Gastrocnemius medialis (tissue), 4 donors: ENCODE measurements around the gene SAMD4A.

ENCODE experiments used
- POLR2A ChIP-seq, 2 donors: fragments of 450-650 bp; IDR thresholded peaks; one replicate each; pipeline ENCODE4 v1.6.1; 2017; ENCODE audit warnings: antibody characterized with exemption in 2 of 2, mild to moderate bottlenecking in 2 of 2, moderate library complexity in 2 of 2
- TF ChIP-seq, protein P1 (sequence below), 5 experiments: fragments of 450-650 bp in 3 of 5; fragments of 200-600 bp in 2 of 5; sonication (generic) in 2 of 5; IDR thresholded peaks in 4 of 5; conservative IDR thresholded peaks in 1 of 5; 1 replicate in 4 of 5; 2 replicates in 1 of 5; pipeline ENCODE4 v1.5.1; 2016 to 2019; ENCODE audit warnings: antibody characterized with exemption in 5 of 5, mild to moderate bottlenecking in 3 of 5, moderate library complexity in 3 of 5

DNA sequence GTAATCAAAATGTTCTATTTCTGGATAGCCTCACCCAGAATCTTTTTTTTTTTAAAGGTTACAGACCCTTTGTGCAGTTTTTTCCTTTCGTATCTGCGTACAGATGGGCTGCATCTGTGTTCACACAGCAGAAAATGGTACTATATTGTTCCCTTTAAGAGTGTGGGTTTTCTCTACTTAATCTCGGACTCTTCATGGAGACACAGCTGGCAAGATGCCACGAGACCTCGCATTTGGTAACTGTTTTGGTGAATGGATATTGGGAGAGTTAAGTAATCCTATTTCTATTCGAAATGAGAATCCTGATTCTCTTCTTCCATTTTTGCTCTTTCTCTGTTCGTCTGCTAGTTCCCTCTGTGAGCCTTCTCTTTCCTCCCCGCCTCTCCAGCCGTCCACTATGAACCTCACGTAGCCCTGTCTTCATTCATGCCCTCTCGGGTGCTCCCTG is 85.7 kb downstream of the SAMD4A start:
- TF ChIP-seq, protein P1, sequence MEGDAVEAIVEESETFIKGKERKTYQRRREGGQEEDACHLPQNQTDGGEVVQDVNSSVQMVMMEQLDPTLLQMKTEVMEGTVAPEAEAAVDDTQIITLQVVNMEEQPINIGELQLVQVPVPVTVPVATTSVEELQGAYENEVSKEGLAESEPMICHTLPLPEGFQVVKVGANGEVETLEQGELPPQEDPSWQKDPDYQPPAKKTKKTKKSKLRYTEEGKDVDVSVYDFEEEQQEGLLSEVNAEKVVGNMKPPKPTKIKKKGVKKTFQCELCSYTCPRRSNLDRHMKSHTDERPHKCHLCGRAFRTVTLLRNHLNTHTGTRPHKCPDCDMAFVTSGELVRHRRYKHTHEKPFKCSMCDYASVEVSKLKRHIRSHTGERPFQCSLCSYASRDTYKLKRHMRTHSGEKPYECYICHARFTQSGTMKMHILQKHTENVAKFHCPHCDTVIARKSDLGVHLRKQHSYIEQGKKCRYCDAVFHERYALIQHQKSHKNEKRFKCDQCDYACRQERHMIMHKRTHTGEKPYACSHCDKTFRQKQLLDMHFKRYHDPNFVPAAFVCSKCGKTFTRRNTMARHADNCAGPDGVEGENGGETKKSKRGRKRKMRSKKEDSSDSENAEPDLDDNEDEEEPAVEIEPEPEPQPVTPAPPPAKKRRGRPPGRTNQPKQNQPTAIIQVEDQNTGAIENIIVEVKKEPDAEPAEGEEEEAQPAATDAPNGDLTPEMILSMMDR (IDR thresholded peaks at IDR 0.05 in 4 of 5, conservative IDR thresholded peaks at IDR 0.05 in 1 of 5) = no peak
- no peak for TF ChIP-seq POLR2A (IDR thresholded peaks at IDR 0.05)
